ENCODE data around the gene DDRGK1.

The DDRGK1 gene

GRCh38 chr20:3204124-3204794 lies at the start of gene DDRGK1:
TSS of gene DDRGK1 (minus strand) at chr20:3204682. CDS start at chr20:3204627, 55 bp downstream.
- DNase-seq (ENCODE audit: low read depth in 2 of 2) = peak; percentile 80 to 91

- DNase-seq (ENCODE audit: low read depth in 2 of 2) = no peak
Measured at GRCh38 chr20:3251806-3252205, 47.3 kb upstream of the DDRGK1 start.

- no peak for DNase-seq (ENCODE audit: low read depth in 2 of 2)
Measured at GRCh38 chr20:3250091-3250504, 45.6 kb upstream of the DDRGK1 start.

GRCh38 chr20:3248993-3249347 lies 44.5 kb upstream of the DDRGK1 start:
- DNase-seq (ENCODE audit: low read depth in 2 of 2) = no peak

- DNase-seq (ENCODE audit: low read depth in 2 of 2) = no peak
Measured at GRCh38 chr20:3248167-3248992, 43.9 kb upstream of the DDRGK1 start.

- no peak for DNase-seq (ENCODE audit: low read depth in 2 of 2)
Measured at GRCh38 chr20:3247638-3248037, 43.2 kb upstream of the DDRGK1 start.

GRCh38 chr20:3246682-3247081 lies 42.2 kb upstream of the DDRGK1 start:
- DNase-seq (ENCODE audit: low read depth in 2 of 2) = no peak

GRCh38 chr20:3245711-3246110 lies 41.2 kb upstream of the DDRGK1 start:
- DNase-seq (ENCODE audit: low read depth in 2 of 2) = no peak

- no peak for DNase-seq (ENCODE audit: low read depth in 2 of 2)
Measured at GRCh38 chr20:3245156-3245555, 40.7 kb upstream of the DDRGK1 start.

- no peak for DNase-seq (ENCODE audit: low read depth in 2 of 2)
Measured at GRCh38 chr20:3244613-3245012, 40.1 kb upstream of the DDRGK1 start.

GRCh38 chr20:3243718-3244358 lies 39.4 kb upstream of the DDRGK1 start:
- no peak for DNase-seq (ENCODE audit: low read depth in 2 of 2)

- DNase-seq (ENCODE audit: low read depth in 2 of 2) = no peak
Measured at GRCh38 chr20:3242172-3242692, 37.8 kb upstream of the DDRGK1 start.

GRCh38 chr20:3240776-3241363 lies 36.4 kb upstream of the DDRGK1 start:
- no peak for DNase-seq (ENCODE audit: low read depth in 2 of 2)

- DNase-seq (ENCODE audit: low read depth in 2 of 2) = no peak
Measured at GRCh38 chr20:3239867-3240775, 35.6 kb upstream of the DDRGK1 start.

GRCh38 chr20:3239026-3239866 lies 34.8 kb upstream of the DDRGK1 start, which contains the start of gene SLC4A11:
TSS of gene SLC4A11 (minus strand) at chr20:3239190. CDS start at chr20:3239137, 53 bp downstream.
- DNase-seq (ENCODE audit: low read depth in 2 of 2) = peak in 1 of 2 donors; percentile 32

- peak; percentile 32 to 49 for DNase-seq (ENCODE audit: low read depth in 2 of 2)
Measured at GRCh38 chr20:3238616-3239025, 34.1 kb upstream of the DDRGK1 start.

GRCh38 chr20:3237958-3238615 lies 33.6 kb upstream of the DDRGK1 start:
- no peak for DNase-seq (ENCODE audit: low read depth in 2 of 2)

- DNase-seq (ENCODE audit: low read depth in 2 of 2) = no peak
Measured at GRCh38 chr20:3237011-3237957, 32.8 kb upstream of the DDRGK1 start.
